Kidney (tissue), 14 donors: ENCODE measurements around the gene PCF11. TPM values are rescaled to one million over a fixed set of nuclear protein-coding genes. Genes with fewer than 3 reads are reported as not detected.

Experiments
- DNase-seq, 5 donors: peaks; one replicate each; pipeline ENCODE4 v3.0.0-alpha.2; 2013 to 2020
- FAIRE-seq: peaks from 2 replicates; lab custom pipeline; 2012; peaks lifted over from hg19 to GRCh38; lab: Jason Lieb, UNC
- H3K27ac ChIP-seq, 2 donors: one replicate each; pipeline ENCODE4 v1.7.0; 2013; ENCODE audit warnings: low read depth in 2 of 2, low read length in 2 of 2, inconsistent platforms in 1 of 2
- H3K27me3 ChIP-seq: one replicate; pipeline ENCODE4 v1.7.1; 2013; ENCODE audit warnings: low read length, inconsistent platforms; ENCODE audit not compliant: control insufficient read depth, insufficient read depth
- H3K36me3 ChIP-seq, 3 donors: one replicate each; pipeline versions ENCODE4 v1.7.0 to v1.7.1; 2013; ENCODE audit warnings: low read length in 3 of 3, control low read depth in 1 of 3, inconsistent platforms in 1 of 3; ENCODE audit not compliant: insufficient read depth in 3 of 3, control insufficient read depth in 2 of 3
- H3K4me1 ChIP-seq, 3 donors: one replicate each; pipeline versions ENCODE4 v1.7.0 to v1.7.1; 2013; ENCODE audit warnings: low read length in 3 of 3, inconsistent platforms in 1 of 3, low read depth in 1 of 3; ENCODE audit not compliant: control insufficient read depth in 2 of 3, insufficient read depth in 2 of 3
- H3K4me3 ChIP-seq, 3 donors: one replicate each; pipeline versions ENCODE4 v1.7.0 to v1.8.1; 2013; ENCODE audit warnings: low read length in 3 of 3, control low read depth in 1 of 3, inconsistent platforms in 1 of 3
- H3K9ac ChIP-seq, 3 donors: one replicate each; pipeline versions ENCODE4 v1.7.0 to v1.7.1; 2013; ENCODE audit warnings: low read length in 3 of 3, control low read depth in 1 of 3, inconsistent platforms in 1 of 3
- H3K9me3 ChIP-seq, 3 donors: one replicate each; pipeline versions ENCODE4 v1.7.0 to v1.7.1; 2013; ENCODE audit warnings: low read length in 3 of 3, control low read depth in 1 of 3, inconsistent platforms in 1 of 3; ENCODE audit not compliant: control insufficient read depth in 2 of 3, insufficient read depth in 1 of 3
- CTCF ChIP-seq: IDR thresholded peaks from 3 replicates; pipeline ENCODE4 v1.5.1; 2012; ENCODE audit warnings: mild to moderate bottlenecking, moderate library complexity, borderline replicate concordance; ENCODE audit not compliant: insufficient read depth; ENCODE audit errors: extremely low read depth
- intact Hi-C: fragments of 100-400 bp; cut with DNase I; formaldehyde crosslinking; loops from one replicate; pipeline ENCODE4 v1.11.1; 2022
- polyA plus RNA-seq: library from polyadenylated mRNA; stranded (reverse); fragments of 350-450 nt; fragmentation: Illumina TruSeq; extraction: RNeasy Lipid Tissue Mini Kit (QIAGEN cat#74804); gene quantifications from one replicate; pipeline ENCODE4 v1.2.3, GENCODE V29; 2014; ENCODE audit warnings: low read depth, low replicate concordance; ENCODE audit not compliant: insufficient read depth
- total RNA-seq: library from RNA; stranded (reverse); fragmentation: NEBNext Ultra II Directional; extraction: Animal tissue kit (Norgen Biotek cat#: 25700); gene quantifications from one replicate; pipeline ENCODE4 v1.2.1, GENCODE V29; 2021
- donor health status: control.
- donor health status: control.
- donor health status: control.
- donor health status: control.
- donor health status: control.
- donor health status: DM: yes; HTN: yes; CAD: no.
- donor health status: Normal renal cell carcinoma (clear cell type).

Gene PCF11
- total and polyA plus RNA-seq, 2 donors from 2014 or later, result 19.3 to 61.2 TPM

GRCh38 chr11:83118814-83119213 lies 38.1 kb upstream of the PCF11 start:
- H3K9ac ChIP-seq, result no peak overlapping the region
- no peaks in the 10 kb centered on the region for H3K9me3 ChIP-seq
- H3K27ac ChIP-seq, result no peak overlapping the region
- no peaks in the 10 kb centered on the region for H3K36me3 ChIP-seq
- H3K4me3 ChIP-seq, result no peak overlapping the region
- intact Hi-C loops, result no loop called here
- DNase-seq (no peak), FAIRE-seq (no peak)
- H3K27me3 ChIP-seq, result no peaks in the 10 kb centered on the region
- no peak for TF ChIP-seq CTCF
- H3K4me1 ChIP-seq, result peaks cover 0 to 3% (median 0%) of the 10 kb centered on the region in 3 donors

GRCh38 chr11:83119216-83119615 lies 37.7 kb upstream of the PCF11 start:
- H3K9me3 ChIP-seq, result no peaks in the 10 kb centered on the region
- no peak overlapping the region for H3K9ac ChIP-seq
- FAIRE-seq (no peak), DNase-seq (no peak)
- no peaks in the 10 kb centered on the region for H3K36me3 ChIP-seq
- no peak overlapping the region for H3K4me3 ChIP-seq
- H3K27me3 ChIP-seq, result no peaks in the 10 kb centered on the region
- no peak for TF ChIP-seq CTCF
- no peak overlapping the region for H3K27ac ChIP-seq
- intact Hi-C loops, result no loop called here
- H3K4me1 ChIP-seq, result peaks cover 0 to 3% (median 0%) of the 10 kb centered on the region in 3 donors

- intact Hi-C loops, result no loop called here
- no peak for TF ChIP-seq CTCF
- Histone ChIP-seq H3K27ac (no peak overlapping the region), H3K9me3 (no peaks in the 10 kb centered on the region), H3K4me1 (peaks cover 0 to 3% (median 0%) of the 10 kb centered on the region in 3 donors), H3K27me3 (no peaks in the 10 kb centered on the region), H3K4me3 (no peak overlapping the region), H3K9ac (no peak overlapping the region), H3K36me3 (no peaks in the 10 kb centered on the region)
- peak in 1 of 5 donors; percentile 30 for DNase-seq
- FAIRE-seq, result no peak
Measured at GRCh38 chr11:83120327-83120726, 36.6 kb upstream of the PCF11 start.

- Histone ChIP-seq H3K36me3 (no peaks in the 10 kb centered on the region), H3K9me3 (no peaks in the 10 kb centered on the region), H3K27me3 (no peaks in the 10 kb centered on the region), H3K4me3 (no peak overlapping the region), H3K27ac (no peak overlapping the region), H3K9ac (no peak overlapping the region), H3K4me1 (no peaks in the 10 kb centered on the region)
- intact Hi-C loops, result no loop called here
- TF ChIP-seq CTCF, result no peak
- no peak for FAIRE-seq
- no peak for DNase-seq
Measured at GRCh38 chr11:83122050-83122449, 34.9 kb upstream of the PCF11 start.
